GM19395 (cell line): ENCODE measurements around the gene ABHD1.
A peak's percentile ranks its signal among the peaks of the same experiment; 100 is the strongest.
"Not testable (repeated sequence)": the region's sequence is repeated elsewhere in the genome, so short reads cannot be mapped to it uniquely, and the experiment has no call there.

ENCODE experiments used
- ATAC-seq: cut with Tn5 transposase; IDR thresholded peaks from one replicate; pipeline ENCODE4 v1.9.1; 2021; ENCODE audit warnings: mild to moderate bottlenecking, moderate library complexity; ENCODE audit not compliant: unreplicated experiment

The ABHD1 gene

DNA sequence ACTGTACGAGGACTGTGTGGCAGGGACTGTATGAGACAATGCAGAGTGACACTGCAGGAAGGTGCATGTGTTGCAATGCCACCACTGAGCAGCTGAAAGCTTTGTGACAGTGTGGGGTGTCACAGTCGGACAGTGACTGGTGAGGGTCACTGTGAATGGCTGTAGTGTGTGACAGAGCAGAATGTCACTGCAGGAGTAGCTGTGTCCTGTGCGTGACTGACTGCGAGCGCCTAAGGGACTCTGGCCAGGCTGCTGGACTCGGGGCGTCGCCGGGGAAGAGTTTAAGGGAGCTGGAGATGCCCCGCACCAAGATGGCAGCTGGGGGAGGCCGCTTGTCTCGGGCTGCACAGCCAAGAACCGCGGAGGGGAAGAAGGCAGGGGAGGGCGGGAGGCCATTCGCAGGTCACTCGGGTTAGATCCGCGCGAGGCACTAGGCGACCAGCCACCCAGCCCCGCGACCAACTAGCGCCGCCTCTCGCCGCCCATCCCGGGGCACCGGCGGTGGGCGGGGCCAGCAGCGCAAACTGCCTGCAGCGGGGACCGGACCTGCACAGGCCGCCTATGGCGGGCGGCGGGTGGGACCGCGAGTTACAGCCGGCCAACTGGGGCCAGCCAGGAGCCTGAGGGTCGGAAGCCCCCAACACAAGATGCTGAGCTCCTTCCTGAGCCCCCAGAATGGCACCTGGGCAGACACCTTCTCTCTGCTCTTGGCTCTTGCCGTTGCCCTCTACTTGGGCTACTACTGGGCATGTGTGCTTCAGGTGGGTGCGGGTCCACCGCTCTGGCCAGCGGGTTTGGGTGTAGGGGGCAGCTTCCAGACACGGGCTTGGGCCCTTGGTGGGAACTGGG is at the start of gene ABHD1:
Gene ABHD1, plus strand, starts transcription at position 514 of the 849 bp plus-strand sequence. Its CDS starts 134 bp downstream, at position 648.
- ATAC-seq = no peak

DNA sequence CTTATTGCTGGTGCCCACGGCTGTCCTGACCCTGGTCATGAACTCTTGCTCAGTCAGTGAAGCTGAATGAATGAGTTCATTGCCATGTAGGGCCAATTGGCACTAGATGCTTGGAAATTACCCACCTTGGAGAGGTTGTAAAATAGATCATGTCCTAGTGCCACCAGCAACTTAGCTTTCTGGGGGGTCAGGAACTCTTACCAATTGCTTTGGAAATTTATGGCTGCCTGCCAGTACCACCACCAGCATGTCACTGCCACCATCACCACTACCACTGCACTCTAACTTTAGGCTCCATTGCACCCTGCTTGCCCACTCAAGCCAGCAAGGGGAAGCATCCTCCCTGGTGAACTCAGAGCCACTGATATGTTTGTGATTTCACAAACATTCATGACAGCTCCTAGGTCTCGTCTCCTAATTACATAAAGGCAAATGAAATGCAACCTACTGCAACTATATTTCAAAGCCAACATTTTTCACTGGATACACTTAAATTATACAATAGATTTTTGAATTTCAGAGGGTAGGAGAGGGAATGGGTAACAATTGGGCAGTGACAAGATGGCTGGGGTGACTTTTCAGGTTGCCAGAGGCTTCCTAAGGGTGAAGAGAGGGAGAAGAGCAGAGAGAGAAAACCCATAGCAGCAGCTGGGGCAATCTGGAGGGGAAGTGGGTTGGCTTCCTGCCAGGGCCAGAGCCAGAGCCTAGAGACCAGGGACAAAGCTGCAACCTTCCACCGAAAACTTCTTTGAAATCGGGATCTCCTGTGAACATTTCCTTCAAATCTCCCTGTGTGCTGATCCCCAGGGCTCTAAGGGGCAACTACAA is 48.7 kb upstream of the ABHD1 start:
- no peak for ATAC-seq

DNA sequence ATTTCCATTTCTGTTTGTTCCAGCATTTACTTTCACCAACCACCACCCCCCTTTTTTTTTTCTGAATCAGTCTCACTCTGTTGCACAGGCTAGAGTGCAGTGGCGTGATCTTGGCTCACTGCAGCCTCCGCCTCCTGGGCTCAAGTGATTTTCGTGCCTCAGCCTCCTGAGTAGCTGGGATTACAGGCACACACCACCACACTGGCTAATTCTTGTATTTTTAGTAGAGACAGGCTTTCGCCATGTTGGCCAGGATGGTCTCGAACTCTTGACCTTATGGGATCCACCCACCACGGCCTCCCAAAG is 48.1 kb upstream of the ABHD1 start:
- not testable (repeated sequence) for ATAC-seq

GRCh38 chr2:27076323-27076722 is 47.3 kb upstream of the ABHD1 start:
- no peak for ATAC-seq

GRCh38 chr2:27077231-27077630 is 46.4 kb upstream of the ABHD1 start:
- no peak for ATAC-seq

GRCh38 chr2:27078267-27079194 is 45.1 kb upstream of the ABHD1 start, which contains the start of gene EMILIN1:
Gene EMILIN1, plus strand, starts transcription at chr2:27078615. Its CDS starts 451 bp downstream, at chr2:27079066.
- ATAC-seq = no peak

DNA sequence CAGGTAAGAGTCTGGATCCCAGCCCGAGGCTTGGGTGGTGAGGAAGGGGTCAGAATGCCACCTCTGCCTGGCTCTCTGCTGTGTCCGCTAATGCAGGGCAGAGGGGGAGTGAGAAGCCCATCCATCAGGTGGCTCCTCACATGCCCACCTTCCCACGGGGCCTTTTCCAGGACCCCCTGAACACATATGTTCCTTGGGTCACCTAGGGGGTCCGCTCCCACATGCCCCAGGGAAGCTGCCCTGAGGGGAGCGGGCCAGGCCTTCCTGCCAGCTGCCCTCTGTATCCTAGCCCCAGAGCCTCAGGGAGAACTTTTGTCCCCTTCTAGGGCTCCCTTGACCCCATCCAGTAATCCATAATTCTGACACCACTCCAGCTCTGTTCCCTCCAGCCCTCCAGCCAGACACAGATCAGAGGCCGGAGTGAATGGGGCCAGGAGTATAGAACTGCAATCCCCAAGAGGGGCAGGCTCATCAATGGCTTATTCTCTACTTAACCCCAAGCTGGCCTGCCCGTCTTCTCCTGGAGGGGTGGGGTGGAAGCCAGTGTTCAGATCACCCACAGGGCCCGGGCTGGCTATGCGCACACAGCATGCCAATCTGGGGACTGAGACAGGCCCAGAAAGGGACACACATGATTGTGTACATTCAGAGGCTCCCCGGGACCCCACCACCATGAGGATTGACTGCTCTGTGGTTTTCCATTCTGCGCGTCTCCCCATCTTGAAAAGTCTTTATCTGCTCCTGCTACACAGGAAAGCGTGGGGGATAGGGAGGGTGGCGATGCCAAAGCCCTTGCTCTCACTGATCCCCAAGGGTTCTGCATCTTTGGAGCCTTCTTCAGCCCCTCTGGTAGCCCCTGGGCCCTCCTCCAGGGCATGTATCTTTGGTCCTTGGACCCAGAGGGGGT is 44.1 kb upstream of the ABHD1 start:
- no peak for ATAC-seq

GRCh38 chr2:27080140-27080469 is 43.5 kb upstream of the ABHD1 start:
- no peak for ATAC-seq

GRCh38 chr2:27080603-27080936 is 43.0 kb upstream of the ABHD1 start:
- no peak for ATAC-seq

DNA sequence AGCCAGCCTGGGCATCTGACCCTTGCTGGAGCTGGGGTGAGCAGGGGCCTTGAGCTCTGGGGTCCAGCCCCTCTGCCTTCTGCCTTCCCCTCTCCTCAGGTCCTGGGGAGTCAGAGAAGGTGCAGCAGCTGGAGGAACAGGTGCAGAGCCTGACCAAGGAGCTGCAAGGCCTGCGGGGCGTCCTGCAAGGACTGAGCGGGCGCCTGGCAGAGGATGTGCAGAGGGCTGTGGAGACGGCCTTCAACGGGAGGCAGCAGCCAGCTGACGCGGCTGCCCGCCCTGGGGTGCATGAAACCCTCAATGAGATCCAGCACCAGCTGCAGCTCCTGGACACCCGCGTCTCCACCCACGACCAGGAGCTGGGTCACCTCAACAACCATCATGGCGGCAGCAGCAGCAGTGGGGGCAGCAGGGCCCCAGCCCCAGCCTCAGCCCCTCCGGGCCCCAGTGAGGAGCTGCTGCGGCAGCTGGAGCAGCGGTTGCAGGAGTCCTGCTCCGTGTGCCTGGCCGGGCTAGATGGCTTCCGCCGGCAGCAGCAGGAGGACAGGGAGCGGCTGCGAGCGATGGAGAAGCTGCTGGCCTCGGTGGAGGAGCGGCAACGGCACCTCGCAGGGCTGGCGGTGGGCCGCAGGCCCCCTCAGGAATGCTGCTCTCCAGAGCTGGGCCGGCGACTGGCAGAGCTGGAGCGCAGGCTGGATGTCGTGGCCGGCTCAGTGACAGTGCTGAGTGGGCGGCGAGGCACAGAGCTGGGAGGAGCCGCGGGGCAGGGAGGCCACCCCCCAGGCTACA is 41.4 kb upstream of the ABHD1 start:
- ATAC-seq = no peak

GRCh38 chr2:27082773-27083409 is 40.7 kb upstream of the ABHD1 start:
- no peak for ATAC-seq

- no peak for ATAC-seq
Measured at GRCh38 chr2:27083410-27084296, 40.0 kb upstream of the ABHD1 start.

GRCh38 chr2:27084297-27085061 is 39.1 kb upstream of the ABHD1 start:
- ATAC-seq = no peak

DNA sequence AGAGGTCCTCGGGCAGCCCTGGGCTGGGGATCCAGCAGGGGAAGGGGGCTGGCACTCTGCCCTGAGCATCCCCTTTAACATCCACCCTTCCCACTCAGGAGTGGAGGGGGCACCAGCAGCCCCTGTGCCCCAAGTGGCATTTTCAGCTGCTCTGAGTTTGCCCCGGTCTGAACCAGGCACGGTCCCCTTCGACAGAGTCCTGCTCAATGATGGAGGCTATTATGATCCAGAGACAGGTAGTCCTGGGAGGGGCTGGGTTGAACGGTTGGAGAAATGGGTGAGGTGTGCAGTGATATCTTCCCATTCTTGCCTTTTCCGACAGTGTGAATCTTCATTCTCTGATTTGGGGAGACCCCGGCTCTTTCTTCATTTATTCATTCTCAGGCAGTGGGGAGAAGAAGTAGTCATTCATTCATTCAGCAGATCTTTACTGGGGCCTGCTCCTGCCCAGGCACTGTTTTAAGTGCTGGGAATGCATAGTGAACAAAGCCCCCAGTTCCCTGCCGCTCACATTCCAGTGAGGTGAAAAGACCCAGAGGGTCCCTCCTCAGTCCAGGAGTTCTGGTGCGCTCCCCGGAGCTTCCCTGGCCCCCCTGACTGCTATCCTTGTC is 38.4 kb upstream of the ABHD1 start:
- no peak for ATAC-seq

DNA sequence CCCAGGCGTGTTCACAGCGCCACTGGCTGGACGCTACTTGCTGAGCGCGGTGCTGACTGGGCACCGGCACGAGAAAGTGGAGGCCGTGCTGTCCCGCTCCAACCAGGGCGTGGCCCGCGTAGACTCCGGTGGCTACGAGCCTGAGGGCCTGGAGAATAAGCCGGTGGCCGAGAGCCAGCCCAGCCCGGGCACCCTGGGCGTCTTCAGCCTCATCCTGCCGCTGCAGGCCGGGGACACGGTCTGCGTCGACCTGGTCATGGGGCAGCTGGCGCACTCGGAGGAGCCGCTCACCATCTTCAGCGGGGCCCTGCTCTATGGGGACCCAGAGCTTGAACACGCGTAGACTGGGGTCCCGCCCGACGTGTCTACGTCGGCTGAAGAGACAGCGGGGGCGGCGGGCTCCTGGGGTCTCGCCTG is 37.9 kb upstream of the ABHD1 start:
- no peak for ATAC-seq

DNA sequence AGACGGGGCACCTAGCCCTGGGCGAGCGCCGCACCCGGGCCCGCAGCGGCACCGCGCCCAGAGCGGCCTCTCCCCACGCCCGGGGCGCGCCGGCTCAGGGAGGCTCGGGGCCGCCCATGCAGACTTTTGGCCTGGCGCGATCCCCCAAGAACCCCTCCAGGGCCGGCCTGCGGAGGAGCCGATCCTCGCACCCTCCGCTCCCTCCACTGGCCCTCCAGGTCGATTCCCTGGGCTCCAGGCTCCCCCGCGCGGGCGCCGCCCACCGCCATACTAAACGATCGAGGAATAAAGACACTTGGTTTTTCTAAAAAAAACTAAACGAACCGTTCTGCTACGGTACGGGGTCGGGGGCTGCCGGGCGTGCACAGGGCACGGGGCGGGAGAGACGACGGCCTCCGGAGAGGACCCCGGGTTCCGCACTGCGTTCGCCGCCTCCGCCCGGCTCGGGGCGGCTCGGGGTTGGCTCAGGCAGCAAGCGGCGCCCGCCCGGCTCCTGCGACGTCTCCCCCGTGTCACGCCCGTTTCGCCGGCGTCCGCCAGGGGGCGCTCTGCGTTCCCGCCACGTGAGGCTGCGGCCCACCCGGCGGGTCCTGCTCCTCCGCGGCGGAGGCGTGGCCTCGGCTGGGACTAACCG is 37.4 kb upstream of the ABHD1 start:
- peak; percentile 77 for ATAC-seq
